IMR-90 (cell line): ENCODE measurements around the gene LRRK2. TPM values are rescaled to one million over a fixed set of nuclear protein-coding genes. Genes with fewer than 3 reads are reported as not detected.

Experiments
- ATAC-seq: fragments of 200-7000 bp; cut with Tn5 transposase; 2 replicates; pipeline ENCODE4 v1.9.1; 2020; ENCODE audit warnings: low read depth, mild to moderate bottlenecking, moderate library complexity
- BruUV-seq: library from RNA; stranded (reverse); fragments of 400-500 nt; replicated peaks from 2 replicates; lab custom pipeline; 2021; lab: Mats Ljungman, UMichigan
- CTCF ChIA-PET: fragments of 300-600 bp; formaldehyde crosslinking; extraction: SDS; loops from one replicate; lab custom pipeline; 2021; ENCODE audit warnings: antibody characterized with exemption; lab: Yijun Ruan, JAX
- POLR2A ChIA-PET: fragments of 300-600 bp; sonication (Branson Sonifier 250); formaldehyde crosslinking; loops from one replicate; lab custom pipeline; 2022; ENCODE audit warnings: antibody characterized with exemption; ENCODE audit not compliant: unreplicated experiment; lab: Charles Lee
- DNase-seq: peaks from one replicate; pipeline ENCODE4 v3.0.0; 2013
- H2AFZ ChIP-seq: replicated peaks from 2 replicates; pipeline ENCODE3; 2013; ENCODE audit warnings: low read length, mild to moderate bottlenecking; ENCODE audit not compliant: poor library complexity
- H2AK5ac ChIP-seq: 2 replicates; pipeline ENCODE4 v1.6.1; 2013; ENCODE audit warnings: low read depth, low read length, inconsistent platforms
- H2AK9ac ChIP-seq: replicated peaks from 2 replicates; pipeline ENCODE3; 2013; ENCODE audit warnings: mild to moderate bottlenecking, low read depth, low read length, moderate library complexity; ENCODE audit not compliant: poor library complexity
- H2BK120ac ChIP-seq: 2 replicates; pipeline ENCODE4 v1.6.1; 2013; ENCODE audit warnings: low read depth, low read length, inconsistent platforms
- H2BK15ac ChIP-seq: 3 replicates; pipeline ENCODE4 v1.6.1; 2013; ENCODE audit warnings: low read depth, low read length, inconsistent platforms
- H2BK20ac ChIP-seq: 2 replicates; pipeline ENCODE4 v1.6.1; 2013; ENCODE audit warnings: low read depth, mild to moderate bottlenecking, inconsistent platforms, low read length, moderate library complexity
- H2BK5ac ChIP-seq: 2 replicates; pipeline ENCODE4 v1.6.1; 2013; ENCODE audit warnings: mild to moderate bottlenecking, low read depth, low read length, inconsistent platforms; ENCODE audit not compliant: poor library complexity, severe bottlenecking
- H3K14ac ChIP-seq: replicated peaks from 2 replicates; pipeline ENCODE4 v1.6.1; 2013; ENCODE audit warnings: low read depth, low read length, inconsistent platforms
- H3K18ac ChIP-seq: 2 replicates; pipeline ENCODE4 v1.6.1; 2013; ENCODE audit warnings: low read depth, low read length, control low read depth
- H3K23ac ChIP-seq: 2 replicates; pipeline ENCODE4 v1.6.1; 2013; ENCODE audit warnings: low read depth, low read length, inconsistent platforms
- H3K27ac ChIP-seq: 2 replicates; pipeline ENCODE4 v1.5.1; 2013; ENCODE audit warnings: mild to moderate bottlenecking, control low read depth, low read length; ENCODE audit not compliant: insufficient read depth
- H3K27me3 ChIP-seq: 2 replicates; pipeline ENCODE4 v1.6.1; 2013; ENCODE audit warnings: low read length; ENCODE audit not compliant: control insufficient read depth, insufficient read depth
- H3K36me3 ChIP-seq: 2 replicates; pipeline ENCODE4 v1.6.1; 2013; ENCODE audit warnings: low read length, mixed read lengths; ENCODE audit not compliant: control insufficient read depth, insufficient read depth
- H3K4ac ChIP-seq: 2 replicates; pipeline ENCODE4 v1.6.1; 2013; ENCODE audit warnings: low read depth, low read length, inconsistent platforms
- H3K4me1 ChIP-seq: 2 replicates; pipeline ENCODE4 v1.6.1; 2013; ENCODE audit warnings: low read length, mixed read lengths; ENCODE audit not compliant: control insufficient read depth, insufficient read depth
- H3K4me2 ChIP-seq: 2 replicates; pipeline ENCODE4 v1.6.1; 2013; ENCODE audit warnings: low read depth, mild to moderate bottlenecking, control low read depth, low read length, moderate library complexity
- H3K4me3 ChIP-seq: 2 replicates; pipeline ENCODE4 v1.5.1; 2013; ENCODE audit warnings: low read depth, mild to moderate bottlenecking, control low read depth, low read length, moderate library complexity; ENCODE audit not compliant: insufficient read depth
- H3K56ac ChIP-seq: 2 replicates; pipeline ENCODE4 v1.6.1; 2013; ENCODE audit warnings: low read length, inconsistent platforms; ENCODE audit not compliant: insufficient read depth; ENCODE audit errors: extremely low read depth
- H3K79me1 ChIP-seq, 2 experiments: 2 replicates each; pipeline ENCODE4 v1.6.1; 2013; ENCODE audit warnings: low read length in 2 of 2, inconsistent platforms in 1 of 2, low read depth in 1 of 2
- H3K9ac ChIP-seq: 2 replicates; pipeline ENCODE4 v1.6.1; 2013; ENCODE audit warnings: low read depth, low read length, control low read depth
- H3K9me1 ChIP-seq: 2 replicates; pipeline ENCODE4 v1.6.1; 2013; ENCODE audit warnings: low read length, inconsistent platforms; ENCODE audit not compliant: insufficient read depth
- H3K9me3 ChIP-seq: 2 replicates; pipeline ENCODE4 v1.6.1; 2013; ENCODE audit warnings: low read length; ENCODE audit not compliant: control insufficient read depth, insufficient read depth
- H4K20me1 ChIP-seq: 2 replicates; pipeline ENCODE4 v1.6.1; 2013; ENCODE audit warnings: low read length, inconsistent platforms; ENCODE audit not compliant: insufficient read depth
- H4K5ac ChIP-seq: 2 replicates; pipeline ENCODE4 v1.6.1; 2013; ENCODE audit warnings: mild to moderate bottlenecking, low read depth, low read length, control low read depth
- H4K8ac ChIP-seq, 2 experiments: 2 replicates each; pipeline ENCODE4 v1.6.1; 2013; ENCODE audit warnings: low read depth in 2 of 2, low read length in 2 of 2, control low read depth in 1 of 2, inconsistent platforms in 1 of 2
- H4K91ac ChIP-seq: 2 replicates; pipeline ENCODE4 v1.6.1; 2013; ENCODE audit warnings: low read depth, low read length, inconsistent platforms; ENCODE audit not compliant: insufficient read depth
- BHLHE40 ChIP-seq: fragments of 150-350 bp; IDR thresholded peaks from 2 replicates; pipeline ENCODE4 v1.6.1; 2016; ENCODE audit warnings: mild to moderate bottlenecking, low read depth, low read length
- CEBPB ChIP-seq: IDR thresholded peaks from 2 replicates; pipeline ENCODE4 v1.6.1; 2012; ENCODE audit warnings: low read depth, low read length, improper control_type of control experiment
- CHD1 ChIP-seq: IDR thresholded peaks from 2 replicates; pipeline ENCODE4 v1.6.1; 2012; ENCODE audit warnings: low read depth, low read length, improper control_type of control experiment
- FOS ChIP-seq: fragments of 150-350 bp; IDR thresholded peaks from 2 replicates; pipeline ENCODE4 v1.6.1; 2016; ENCODE audit warnings: low read depth, low read length
- MAFK ChIP-seq: IDR thresholded peaks from 2 replicates; pipeline ENCODE4 v1.6.1; 2012; ENCODE audit warnings: low read depth, low read length, improper control_type of control experiment
- MAZ ChIP-seq: IDR thresholded peaks from 2 replicates; pipeline ENCODE4 v1.6.1; 2012; ENCODE audit warnings: low read depth, mild to moderate bottlenecking, low read length, improper control_type of control experiment, moderate library complexity, borderline replicate concordance
- MXI1 ChIP-seq: IDR thresholded peaks from 2 replicates; pipeline ENCODE4 v1.6.1; 2012; ENCODE audit warnings: low read depth, mild to moderate bottlenecking, low read length, moderate library complexity, borderline replicate concordance
- NFE2L2 ChIP-seq: fragments of 150-350 bp; IDR thresholded peaks from 2 replicates; pipeline ENCODE4 v1.6.1; 2016; ENCODE audit warnings: low read depth, mild to moderate bottlenecking, low read length
- POLR2A ChIP-seq: IDR thresholded peaks from 2 replicates; pipeline ENCODE4 v1.6.1; 2012; ENCODE audit warnings: mild to moderate bottlenecking, low read depth, low read length
- RAD21 ChIP-seq: IDR thresholded peaks from 2 replicates; pipeline ENCODE4 v1.6.1; 2012; ENCODE audit warnings: low read length, improper control_type of control experiment
- RCOR1 ChIP-seq: IDR thresholded peaks from 2 replicates; pipeline ENCODE4 v1.6.1; 2012; ENCODE audit warnings: mild to moderate bottlenecking, low read length, improper control_type of control experiment; ENCODE audit not compliant: insufficient replicate concordance
- RFX5 ChIP-seq: IDR thresholded peaks from 2 replicates; pipeline ENCODE4 v1.8.0; 2012; ENCODE audit warnings: low read depth, mild to moderate bottlenecking, low read length, moderate library complexity
- SMC3 ChIP-seq: fragments of 150-350 bp; IDR thresholded peaks from 2 replicates; pipeline ENCODE4 v1.6.1; 2016; ENCODE audit warnings: low read depth, mild to moderate bottlenecking, antibody characterized with exemption, low read length, moderate library complexity
- WGBS, 2 experiments: methylation state at CpG; one replicate each; pipeline versions ENCODE4 v1.1.5 to v1.1.7; 2013; ENCODE audit warnings: missing lambda C conversion rate in 2 of 2; ENCODE audit not compliant: insufficient read length in 1 of 2; ENCODE audit errors: extremely low coverage in 2 of 2; 5-methylcytosine and 5-hydroxymethylcytosine counted together
- dilution Hi-C: fragments of 300-500 bp; cut with HindIII; formaldehyde crosslinking; loops from one replicate; pipeline ENCODE4 v1.14.3; 2018; ENCODE audit warnings: low sequenced_read_pairs; ENCODE audit not compliant: unreplicated experiment
- in situ Hi-C: fragments of 300-500 bp; cut with MboI; formaldehyde crosslinking; loops from 3 replicates; pipeline ENCODE4 v1.14.3; 2019; ENCODE audit warnings: low sequenced_read_pairs, inconsistent platforms, mixed read lengths
- intact Hi-C: fragments of 100-400 bp; cut with micrococcal nuclease; formaldehyde crosslinking; loops from 2 replicates; pipeline ENCODE4 v1.10.0; 2022
- polyA plus RNA-seq, 3 experiments: library from polyadenylated mRNA; depleted of rRNA; stranded (reverse); fragments of >200 nt; gene quantifications; 2 replicates each; pipeline ENCODE4 v1.2.3, GENCODE V29; 2012; ENCODE audit warnings: low replicate concordance in 1 of 3
- total RNA-seq: library from RNA; depleted of rRNA; stranded (reverse); fragments of >200 nt; gene quantifications from 2 replicates; pipeline ENCODE4 v1.2.3, GENCODE V29; 2012
- TF ChIP-seq, protein P1 (sequence below): fragments of 150-350 bp; IDR thresholded peaks from 2 replicates; pipeline ENCODE4 v1.6.1; 2017; ENCODE audit warnings: mild to moderate bottlenecking, antibody characterized with exemption, low read length, low read depth
- TF ChIP-seq, protein P2 (sequence below): fragments of 150-350 bp; IDR thresholded peaks from 2 replicates; pipeline ENCODE4 v1.6.1; 2016; ENCODE audit warnings: low read depth, mild to moderate bottlenecking, low read length, moderate library complexity, borderline replicate concordance
- TF ChIP-seq, protein P3 (sequence below): conservative IDR thresholded peaks from 2 replicates; pipeline ENCODE4 v1.5.1; 2012; ENCODE audit warnings: mild to moderate bottlenecking, low read depth, low read length, improper control_type of control experiment

The LRRK2 gene
- total and polyA plus RNA-seq, 2 of the 4 experiments (the other 2 are of a cell fraction) = 0.17 to 0.54 TPM

DNA sequence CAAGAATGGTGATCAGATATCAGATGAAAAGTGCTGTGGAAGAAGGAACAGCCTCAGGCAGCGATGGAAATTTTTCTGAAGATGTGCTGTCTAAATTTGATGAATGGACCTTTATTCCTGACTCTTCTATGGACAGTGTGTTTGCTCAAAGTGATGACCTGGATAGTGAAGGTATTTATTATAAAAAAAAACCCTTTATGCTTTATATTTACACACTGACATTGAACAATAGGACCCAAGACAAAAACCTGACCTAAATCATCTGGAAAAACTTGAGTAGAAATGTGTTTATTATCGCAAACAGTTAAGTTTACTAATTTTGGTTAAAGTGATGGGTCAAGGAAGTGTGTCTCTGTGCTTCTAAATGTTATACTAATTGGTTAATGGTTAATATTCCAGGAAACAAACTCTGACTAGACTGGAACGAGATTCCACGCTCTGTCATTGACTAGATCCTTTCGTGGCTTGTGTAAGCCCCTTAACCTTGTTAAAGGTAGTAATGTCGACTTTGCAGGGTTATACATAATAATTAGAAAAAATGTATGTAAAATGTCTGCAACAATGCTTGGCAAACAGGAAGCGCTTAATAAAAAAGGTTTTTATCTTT lies 62.7 kb downstream of the LRRK2 start:
- POLR2A ChIA-PET = no interaction called here
- CTCF ChIA-PET = no interaction called here

More for the DNA sequence above, 62.7 kb downstream of the LRRK2 start:
- no peaks in the 10 kb centered on the region for H3K36me3 ChIP-seq
- H2AK9ac ChIP-seq = no peak overlapping the region
- H3K9me1 ChIP-seq = no peaks in the 10 kb centered on the region
- ATAC-seq = no peak
- H2BK120ac ChIP-seq = no peak overlapping the region
- H3K18ac ChIP-seq = no peak overlapping the region
- no peak overlapping the region for H3K4ac ChIP-seq
- intact Hi-C loops (no loop called here), in situ Hi-C loops (no loop called here), dilution Hi-C loops (no loop called here)
- H3K4me3 ChIP-seq = no peak overlapping the region
- no peak overlapping the region for H3K4me2 ChIP-seq
- no peaks in the 10 kb centered on the region for H3K9me3 ChIP-seq
- no peaks in the 10 kb centered on the region for H3K79me1 ChIP-seq
- no peak overlapping the region for H3K14ac ChIP-seq
- no peak overlapping the region for H3K27ac ChIP-seq
- H4K8ac ChIP-seq = no peak overlapping the region
- no peak overlapping the region for H2BK5ac ChIP-seq
- no peaks in the 10 kb centered on the region for H3K4me1 ChIP-seq
- TF ChIP-seq RAD21 (no peak), CEBPB (no peak), BHLHE40 (no peak), CHD1 (no peak), NFE2L2 (no peak), MAZ (no peak), MAFK (no peak), FOS (no peak), POLR2A (no peak), MXI1 (no peak), RFX5 (no peak), RCOR1 (no peak), SMC3 (no peak)
- TF ChIP-seq, protein P1, sequence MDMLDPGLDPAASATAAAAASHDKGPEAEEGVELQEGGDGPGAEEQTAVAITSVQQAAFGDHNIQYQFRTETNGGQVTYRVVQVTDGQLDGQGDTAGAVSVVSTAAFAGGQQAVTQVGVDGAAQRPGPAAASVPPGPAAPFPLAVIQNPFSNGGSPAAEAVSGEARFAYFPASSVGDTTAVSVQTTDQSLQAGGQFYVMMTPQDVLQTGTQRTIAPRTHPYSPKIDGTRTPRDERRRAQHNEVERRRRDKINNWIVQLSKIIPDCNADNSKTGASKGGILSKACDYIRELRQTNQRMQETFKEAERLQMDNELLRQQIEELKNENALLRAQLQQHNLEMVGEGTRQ = no peak
- TF ChIP-seq, protein P2, sequence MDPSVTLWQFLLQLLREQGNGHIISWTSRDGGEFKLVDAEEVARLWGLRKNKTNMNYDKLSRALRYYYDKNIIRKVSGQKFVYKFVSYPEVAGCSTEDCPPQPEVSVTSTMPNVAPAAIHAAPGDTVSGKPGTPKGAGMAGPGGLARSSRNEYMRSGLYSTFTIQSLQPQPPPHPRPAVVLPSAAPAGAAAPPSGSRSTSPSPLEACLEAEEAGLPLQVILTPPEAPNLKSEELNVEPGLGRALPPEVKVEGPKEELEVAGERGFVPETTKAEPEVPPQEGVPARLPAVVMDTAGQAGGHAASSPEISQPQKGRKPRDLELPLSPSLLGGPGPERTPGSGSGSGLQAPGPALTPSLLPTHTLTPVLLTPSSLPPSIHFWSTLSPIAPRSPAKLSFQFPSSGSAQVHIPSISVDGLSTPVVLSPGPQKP = no peak
- TF ChIP-seq, protein P3, sequence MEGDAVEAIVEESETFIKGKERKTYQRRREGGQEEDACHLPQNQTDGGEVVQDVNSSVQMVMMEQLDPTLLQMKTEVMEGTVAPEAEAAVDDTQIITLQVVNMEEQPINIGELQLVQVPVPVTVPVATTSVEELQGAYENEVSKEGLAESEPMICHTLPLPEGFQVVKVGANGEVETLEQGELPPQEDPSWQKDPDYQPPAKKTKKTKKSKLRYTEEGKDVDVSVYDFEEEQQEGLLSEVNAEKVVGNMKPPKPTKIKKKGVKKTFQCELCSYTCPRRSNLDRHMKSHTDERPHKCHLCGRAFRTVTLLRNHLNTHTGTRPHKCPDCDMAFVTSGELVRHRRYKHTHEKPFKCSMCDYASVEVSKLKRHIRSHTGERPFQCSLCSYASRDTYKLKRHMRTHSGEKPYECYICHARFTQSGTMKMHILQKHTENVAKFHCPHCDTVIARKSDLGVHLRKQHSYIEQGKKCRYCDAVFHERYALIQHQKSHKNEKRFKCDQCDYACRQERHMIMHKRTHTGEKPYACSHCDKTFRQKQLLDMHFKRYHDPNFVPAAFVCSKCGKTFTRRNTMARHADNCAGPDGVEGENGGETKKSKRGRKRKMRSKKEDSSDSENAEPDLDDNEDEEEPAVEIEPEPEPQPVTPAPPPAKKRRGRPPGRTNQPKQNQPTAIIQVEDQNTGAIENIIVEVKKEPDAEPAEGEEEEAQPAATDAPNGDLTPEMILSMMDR = no peak
- H2AK5ac ChIP-seq = no peak overlapping the region
- H4K20me1 ChIP-seq = no peaks in the 10 kb centered on the region
- no peaks in the 10 kb centered on the region for H3K27me3 ChIP-seq
- WGBS, 2 experiments = no CpG with 5 or more reads among the region's 7 CpGs
- no peak overlapping the region for H3K9ac ChIP-seq
- BruUV-seq = no TSS peak
- H2BK20ac ChIP-seq = no peak overlapping the region
- H3K23ac ChIP-seq = no peak overlapping the region
- H4K91ac ChIP-seq = no peak overlapping the region
- no peak for DNase-seq
- no peak overlapping the region for H2BK15ac ChIP-seq
- no peak overlapping the region for H2AFZ ChIP-seq
- no peak overlapping the region for H3K56ac ChIP-seq
- no peak overlapping the region for H4K5ac ChIP-seq
